SU-DHL-6 (cell line): ENCODE measurements around the gene ART1.

Experiments
- CTCF ChIP-seq: fragments of 200-600 bp; sonication (generic); IDR thresholded peaks from one replicate; pipeline ENCODE4 v1.5.1; 2017; ENCODE audit warnings: antibody characterized with exemption, mild to moderate bottlenecking, low read length, moderate library complexity; ENCODE audit not compliant: insufficient read depth, poor library complexity, severe bottlenecking
- EZH2phosphoT487 ChIP-seq: fragments of 200-600 bp; sonication (generic), shearing (Covaris generic); conservative IDR thresholded peaks from 2 replicates; pipeline ENCODE4 v1.6.1; 2018; ENCODE audit warnings: mild to moderate bottlenecking, antibody characterized with exemption, low read length, moderate library complexity, mixed read lengths

GRCh38 chr11:3642071-3642951 lies 2.6 kb upstream of the ART1 start:
- TF ChIP-seq CTCF (no peak), EZH2phosphoT487 (no peak)
